Measurements from ENCODE around the gene ZNF90. TPM values are rescaled to one million over a fixed set of nuclear protein-coding genes. Genes with fewer than 3 reads are reported as not detected.
"Not testable (repeated sequence)": the region's sequence is repeated elsewhere in the genome, so short reads cannot be mapped to it uniquely, and the experiment has no call there.

Gene ZNF90
- 10 to 100 TPM; 11.8 to 15.5 TPM for total RNA-seq

DNA sequence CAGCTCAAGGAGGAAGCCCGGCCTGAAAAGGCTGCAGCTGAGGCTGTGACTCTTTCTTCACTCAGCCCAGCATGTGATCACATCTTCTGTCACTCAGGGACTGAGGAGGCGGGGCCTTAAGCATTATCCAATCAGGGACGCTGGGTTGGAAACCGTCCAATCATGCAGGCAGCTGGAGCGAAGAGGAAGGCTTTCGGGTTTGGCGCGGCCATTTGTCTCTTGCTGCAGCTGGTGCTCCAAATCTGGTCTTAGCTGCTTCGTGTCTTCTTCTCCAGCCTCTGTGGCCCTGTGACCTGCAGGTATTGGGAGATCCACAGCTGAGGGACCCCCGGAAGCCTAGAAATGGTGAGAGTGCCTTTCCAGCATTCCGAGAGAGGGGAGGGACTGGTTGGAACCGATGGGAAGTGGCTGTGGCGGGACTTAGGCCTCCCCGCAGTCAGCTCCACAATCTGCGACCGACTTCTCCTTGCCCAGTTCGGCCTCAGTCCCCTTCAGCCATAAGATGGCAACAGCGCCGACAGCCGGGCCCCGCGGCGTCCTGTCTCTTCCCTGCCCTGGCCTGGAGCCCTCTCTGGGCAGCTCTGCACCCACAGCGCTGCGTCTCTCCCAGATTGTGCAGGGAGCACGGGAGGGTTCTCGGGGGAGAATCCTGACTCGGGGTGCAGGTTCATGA is at the start of gene ZNF90:
Gene ZNF90 (plus strand): TSS at position 210 of the 673 bp plus-strand sequence. CDS start 133 bp downstream, at position 343.
- peaks cover 6% of the 10 kb centered on the region for H3K36me3 Mint-ChIP-seq (ENCODE audit: low read depth)

DNA sequence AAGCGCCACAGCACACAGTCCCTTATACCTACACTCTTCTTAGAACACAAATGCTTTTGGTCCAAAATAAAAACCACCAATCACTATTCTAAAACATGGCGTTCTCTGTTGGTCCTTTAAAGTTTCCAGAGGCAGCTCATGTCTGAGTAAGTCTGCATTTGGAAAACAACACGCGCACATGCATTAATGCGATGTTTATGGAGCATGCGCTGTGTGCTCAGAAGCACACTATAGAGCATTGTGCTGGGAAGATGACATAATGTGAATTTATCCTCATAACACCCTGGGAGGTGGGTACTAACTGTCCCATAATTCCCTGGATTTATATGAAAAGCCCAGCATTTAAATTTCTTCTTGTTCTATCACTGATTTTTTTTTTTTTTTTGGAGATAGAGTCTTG is 49.2 kb upstream of the ZNF90 start:
- Mint-ChIP-seq H3K27me3 (no peaks in the 10 kb centered on the region), H3K4me1 (no peaks in the 10 kb centered on the region), H3K4me3 (no peak overlapping the region), H3K27ac (no peak overlapping the region), H3K36me3 (ENCODE audit: low read depth) (peaks cover 31% of the 10 kb centered on the region), H3K9me3 (no peaks in the 10 kb centered on the region)
- no peak for ATAC-seq (replicated peaks)

More for the DNA sequence above, at the start of gene ZNF90:
- peak; percentile 99 for ATAC-seq (replicated peaks)
- no peaks in the 10 kb centered on the region for H3K9me3 Mint-ChIP-seq
- H3K4me1 Mint-ChIP-seq, result peaks cover 3% of the 10 kb centered on the region
- H3K4me3 Mint-ChIP-seq, result peak within 1 kb of the TSS; percentile 93
- peak within 1 kb of the TSS; percentile 75 for H3K27ac Mint-ChIP-seq
- no peaks in the 10 kb centered on the region for H3K27me3 Mint-ChIP-seq

- no peak overlapping the region for H3K4me3 Mint-ChIP-seq
- peaks cover 17% of the 10 kb centered on the region for H3K36me3 Mint-ChIP-seq (ENCODE audit: low read depth)
- H3K4me1 Mint-ChIP-seq, result peaks cover 5% of the 10 kb centered on the region
- H3K27me3 Mint-ChIP-seq, result no peaks in the 10 kb centered on the region
- H3K27ac Mint-ChIP-seq, result no peak overlapping the region
- ATAC-seq (replicated peaks), result no peak
- no peaks in the 10 kb centered on the region for H3K9me3 Mint-ChIP-seq
Measured at GRCh38 chr19:20035935-20036334, 41.9 kb upstream of the ZNF90 start.

GRCh38 chr19:20038358-20039202 is 39.2 kb upstream of the ZNF90 start:
- Mint-ChIP-seq H3K4me3 (peak overlapping the region; percentile 90), H3K4me1 (peaks cover 5% of the 10 kb centered on the region), H3K27ac (peak overlapping the region; percentile 86), H3K36me3 (ENCODE audit: low read depth) (peaks cover 6% of the 10 kb centered on the region), H3K9me3 (no peaks in the 10 kb centered on the region), H3K27me3 (no peaks in the 10 kb centered on the region)
- no peak for ATAC-seq (replicated peaks)

GRCh38 chr19:20039203-20039723 is 38.5 kb upstream of the ZNF90 start, which contains the start of gene ZNF682:
ZNF682 (minus strand) TSS chr19:20039505; CDS start chr19:20039345, 160 bp downstream.
- ATAC-seq (replicated peaks), result peak; percentile 100
- Mint-ChIP-seq H3K36me3 (ENCODE audit: low read depth) (peaks cover 3% of the 10 kb centered on the region), H3K4me1 (peaks cover 5% of the 10 kb centered on the region), H3K9me3 (no peaks in the 10 kb centered on the region), H3K27me3 (no peaks in the 10 kb centered on the region), H3K27ac (peak within 1 kb of the TSS; percentile 86), H3K4me3 (peak within 1 kb of the TSS; percentile 90)

- Mint-ChIP-seq H3K9me3 (no peaks in the 10 kb centered on the region), H3K4me3 (no peak overlapping the region), H3K27me3 (no peaks in the 10 kb centered on the region), H3K27ac (no peak overlapping the region), H3K36me3 (ENCODE audit: low read depth) (no peaks in the 10 kb centered on the region), H3K4me1 (no peaks in the 10 kb centered on the region)
- no peak for ATAC-seq (replicated peaks)
Measured at GRCh38 chr19:20044663-20045062, 33.1 kb upstream of the ZNF90 start.

DNA sequence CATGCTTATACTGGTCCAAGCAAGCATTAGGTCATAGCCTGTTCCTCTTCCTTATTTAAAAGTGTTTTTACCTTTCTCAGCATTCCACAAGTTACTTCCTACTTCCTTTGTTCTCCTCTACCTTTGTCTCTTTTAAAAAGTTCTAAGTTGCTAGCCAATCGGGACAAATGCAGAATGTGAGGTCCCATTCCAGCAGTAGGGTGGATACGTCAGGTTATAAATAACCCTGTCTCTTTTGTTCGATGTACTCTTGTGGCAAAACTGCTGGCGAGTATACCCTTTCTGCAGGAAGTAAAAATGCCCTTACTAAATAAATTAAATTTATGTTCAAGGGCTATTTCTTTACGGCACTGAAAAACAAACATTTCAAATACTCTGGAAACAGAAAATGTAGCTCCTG is 32.1 kb upstream of the ZNF90 start:
- not testable (repeated sequence) for H3K27me3 Mint-ChIP-seq; H3K36me3 Mint-ChIP-seq (ENCODE audit: low read depth); H3K4me1 Mint-ChIP-seq; H3K27ac Mint-ChIP-seq; H3K4me3 Mint-ChIP-seq; H3K9me3 Mint-ChIP-seq; ATAC-seq (replicated peaks)

DNA sequence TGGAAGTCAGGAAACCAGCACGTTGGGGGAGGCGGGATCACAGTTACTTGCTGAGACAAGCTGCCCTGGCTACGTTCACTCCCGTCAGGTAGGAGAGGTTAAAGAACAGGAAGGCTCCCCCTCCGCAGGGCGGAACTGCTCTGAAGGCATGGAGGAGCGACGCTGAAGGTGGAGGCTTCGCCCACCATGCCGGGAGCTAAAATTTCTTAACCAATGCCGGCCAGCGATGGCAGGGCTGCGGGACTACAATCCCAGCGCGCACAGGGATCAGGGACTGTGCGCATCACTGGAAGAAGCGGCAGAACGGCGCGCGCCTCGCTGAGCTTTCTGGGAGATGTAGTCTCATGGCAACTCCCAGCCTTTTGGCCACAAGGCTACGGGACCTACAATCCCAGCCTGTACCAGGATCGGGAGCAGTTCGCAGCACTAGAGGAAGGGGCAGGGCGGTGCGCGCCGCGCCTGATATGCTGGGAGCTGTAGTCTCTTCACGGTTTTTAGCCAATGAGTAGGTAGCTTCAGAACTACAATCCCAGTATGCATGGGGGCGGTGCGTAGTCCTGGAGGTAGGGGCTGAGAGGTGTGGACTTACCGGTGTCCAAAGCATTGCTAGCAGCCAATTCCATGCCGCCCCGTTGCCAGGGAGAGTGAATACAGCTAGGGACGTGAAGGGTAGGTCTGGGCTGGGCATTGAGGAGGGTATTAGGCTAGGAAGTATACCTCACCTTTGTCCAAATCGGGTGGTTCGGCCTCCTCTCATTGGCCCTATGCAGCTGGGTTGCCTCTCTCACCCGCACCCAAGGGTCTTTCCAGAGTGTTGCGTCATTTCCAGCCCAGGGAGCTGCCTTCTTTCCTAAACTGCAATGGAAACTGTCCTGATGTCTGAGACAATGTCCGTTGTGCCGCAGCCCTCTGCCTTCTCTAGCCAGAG is 25.7 kb upstream of the ZNF90 start:
- Mint-ChIP-seq H3K27me3 (no peaks in the 10 kb centered on the region), H3K9me3 (no peaks in the 10 kb centered on the region), H3K36me3 (ENCODE audit: low read depth) (no peaks in the 10 kb centered on the region), H3K4me1 (no peaks in the 10 kb centered on the region), H3K27ac (peak overlapping the region; percentile 81), H3K4me3 (peak overlapping the region; percentile 94)
- peak; percentile 98 for ATAC-seq (replicated peaks)

DNA sequence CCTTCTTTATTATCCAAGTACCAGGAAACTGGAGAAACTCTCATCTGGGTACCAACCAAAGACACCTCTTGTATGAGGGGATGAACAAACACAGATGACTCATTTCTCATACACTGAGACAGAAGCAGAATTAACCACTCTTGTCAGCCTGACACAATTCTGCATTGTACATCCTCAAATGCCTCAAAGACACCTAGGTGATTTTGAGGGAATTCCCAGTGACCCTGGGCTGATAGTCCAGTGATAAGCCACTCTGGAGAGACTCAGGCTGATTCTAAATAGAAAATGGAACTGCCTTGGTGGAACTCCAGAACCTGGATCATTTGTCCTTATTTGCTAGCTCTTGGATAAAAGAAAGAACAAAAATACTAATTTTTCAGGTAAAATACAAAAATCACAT is 19.1 kb upstream of the ZNF90 start:
- not testable (repeated sequence) for H3K4me1 Mint-ChIP-seq; H3K9me3 Mint-ChIP-seq; H3K36me3 Mint-ChIP-seq (ENCODE audit: low read depth); ATAC-seq (replicated peaks); H3K27me3 Mint-ChIP-seq; H3K4me3 Mint-ChIP-seq; H3K27ac Mint-ChIP-seq

DNA sequence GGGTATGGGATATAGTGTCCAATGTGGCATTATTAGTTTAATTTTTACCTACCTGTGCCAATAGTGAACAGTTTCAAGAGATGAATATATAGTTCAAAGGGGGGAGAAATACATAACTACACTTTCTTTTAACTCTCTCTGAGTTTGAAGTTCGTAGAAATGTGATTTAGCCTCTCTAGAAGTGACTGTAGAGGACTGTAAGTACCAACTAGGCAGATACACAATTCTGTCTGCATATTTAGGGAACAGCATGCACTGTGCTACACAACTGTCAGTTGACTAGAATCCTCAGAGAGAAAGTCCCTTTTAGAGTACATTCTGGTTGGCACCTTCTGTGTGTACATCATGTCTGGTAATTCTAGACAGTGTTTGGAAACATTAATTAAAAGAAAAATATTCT is 17.5 kb upstream of the ZNF90 start:
- Mint-ChIP-seq H3K4me3 (no peak overlapping the region), H3K27ac (no peak overlapping the region), H3K36me3 (ENCODE audit: low read depth) (no peaks in the 10 kb centered on the region), H3K9me3 (no peaks in the 10 kb centered on the region), H3K4me1 (no peaks in the 10 kb centered on the region), H3K27me3 (no peaks in the 10 kb centered on the region)
- ATAC-seq (replicated peaks), result peak; percentile 50

- no peaks in the 10 kb centered on the region for H3K4me1 Mint-ChIP-seq
- H3K27ac Mint-ChIP-seq, result no peak overlapping the region
- ATAC-seq (replicated peaks), result no peak
- H3K36me3 Mint-ChIP-seq (ENCODE audit: low read depth), result no peaks in the 10 kb centered on the region
- H3K4me3 Mint-ChIP-seq, result no peak overlapping the region
- H3K9me3 Mint-ChIP-seq, result no peaks in the 10 kb centered on the region
- peaks cover 8% of the 10 kb centered on the region for H3K27me3 Mint-ChIP-seq
Measured at GRCh38 chr19:20066861-20067260, 10.9 kb upstream of the ZNF90 start.

GRCh38 chr19:20067943-20068342 is 9.9 kb upstream of the ZNF90 start:
- H3K9me3 Mint-ChIP-seq, result no peaks in the 10 kb centered on the region
- no peaks in the 10 kb centered on the region for H3K4me1 Mint-ChIP-seq
- no peak overlapping the region for H3K4me3 Mint-ChIP-seq
- no peak for ATAC-seq (replicated peaks)
- peaks cover 8% of the 10 kb centered on the region for H3K27me3 Mint-ChIP-seq
- no peaks in the 10 kb centered on the region for H3K36me3 Mint-ChIP-seq (ENCODE audit: low read depth)
- no peak overlapping the region for H3K27ac Mint-ChIP-seq

DNA sequence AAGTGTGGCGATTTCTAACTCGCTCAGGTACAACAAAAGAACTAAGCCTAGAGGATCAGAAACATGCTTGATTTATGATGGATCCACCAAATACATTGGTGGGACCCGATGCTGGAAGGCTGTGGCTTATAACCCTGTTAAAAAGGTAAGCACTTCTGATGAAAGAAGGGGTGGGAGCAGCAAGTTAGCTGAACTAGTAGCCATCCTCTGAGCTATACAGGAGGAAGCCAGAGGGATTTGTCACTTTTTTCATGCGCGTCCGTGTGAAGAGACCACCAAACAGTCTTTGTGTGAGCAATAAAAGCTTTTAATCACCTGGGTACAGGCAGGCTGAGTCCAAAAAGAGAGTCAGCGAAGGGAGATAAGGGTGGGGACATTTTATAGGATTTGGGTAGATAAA is 9.2 kb upstream of the ZNF90 start:
- not testable (repeated sequence) for ATAC-seq (replicated peaks); H3K27me3 Mint-ChIP-seq; H3K27ac Mint-ChIP-seq; H3K4me3 Mint-ChIP-seq; H3K36me3 Mint-ChIP-seq (ENCODE audit: low read depth); H3K9me3 Mint-ChIP-seq; H3K4me1 Mint-ChIP-seq

DNA sequence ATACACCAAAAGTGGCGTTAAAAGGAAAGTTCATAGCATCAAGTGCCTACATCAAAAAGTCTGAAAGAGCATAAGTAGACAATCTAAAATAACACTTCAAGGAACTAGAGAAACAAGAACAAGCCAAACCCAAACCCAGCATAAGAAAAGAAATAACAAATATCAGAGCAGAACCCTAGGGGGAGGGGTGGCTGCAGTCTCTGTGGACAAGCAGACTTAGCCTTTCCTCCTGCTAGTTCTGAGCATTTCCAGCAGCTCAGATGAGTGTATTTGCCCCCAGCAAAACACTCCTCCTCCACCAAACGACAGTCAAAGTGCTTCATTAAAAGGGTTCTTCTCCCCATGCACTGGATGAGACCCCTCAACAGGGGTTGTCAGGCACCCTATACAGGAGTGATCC is 7.1 kb upstream of the ZNF90 start:
- Mint-ChIP-seq H3K36me3 (ENCODE audit: low read depth) (no peaks in the 10 kb centered on the region), H3K9me3 (no peaks in the 10 kb centered on the region), H3K27ac (no peak overlapping the region)

More for the DNA sequence above, 7.1 kb upstream of the ZNF90 start:
- Mint-ChIP-seq H3K27me3 (peaks cover 8% of the 10 kb centered on the region), H3K4me3 (no peak overlapping the region), H3K4me1 (no peaks in the 10 kb centered on the region)
- no peak for ATAC-seq (replicated peaks)
